Activated CD4-positive, alpha-beta T cell treated with anti-CD3 and anti-CD28 coated beads for 24 hours (primary cell): ENCODE measurements around the gene GRK7.
"Not testable (repeated sequence)": the region's sequence is repeated elsewhere in the genome, so short reads cannot be mapped to it uniquely, and the experiment has no call there.

Experiments used
- DNase-seq, 2 donors: peaks; one replicate each; pipeline ENCODE4 v3.0.0-alpha.2; 2020; ENCODE audit warnings: low read depth in 2 of 2

Gene GRK7

GRCh38 chr3:141795741-141796080 is 32.5 kb downstream of the GRK7 start:
- DNase-seq, result no peak

GRCh38 chr3:141796081-141796888 is 33.1 kb downstream of the GRK7 start:
- peak; percentile 55 to 59 for DNase-seq

- peak in 1 of 2 donors; percentile 11 for DNase-seq
Observed at GRCh38 chr3:141796889-141797781, 33.9 kb downstream of the GRK7 start.

- peak in 1 of 2 donors; percentile 3 for DNase-seq
Observed at GRCh38 chr3:141797819-141798447, 34.7 kb downstream of the GRK7 start.

GRCh38 chr3:141798448-141798845 is 35.2 kb downstream of the GRK7 start:
- DNase-seq, result no peak

GRCh38 chr3:141802316-141803077 is 39.3 kb downstream of the GRK7 start:
- no peak for DNase-seq

- not testable (repeated sequence) for DNase-seq
Observed at GRCh38 chr3:141803538-141803937, 40.3 kb downstream of the GRK7 start.

- no peak for DNase-seq
Observed at GRCh38 chr3:141804447-141804777, 41.2 kb downstream of the GRK7 start.

GRCh38 chr3:141804778-141805639 is 41.8 kb downstream of the GRK7 start:
- DNase-seq, result no peak

GRCh38 chr3:141807277-141808033 is 44.2 kb downstream of the GRK7 start:
- DNase-seq, result no peak

- DNase-seq, result no peak
Observed at GRCh38 chr3:141808586-141808985, 45.4 kb downstream of the GRK7 start.

- DNase-seq, result no peak
Observed at GRCh38 chr3:141810161-141810560, 47.0 kb downstream of the GRK7 start.

- DNase-seq, result no peak
Observed at GRCh38 chr3:141811348-141811747, 48.1 kb downstream of the GRK7 start.

GRCh38 chr3:141812084-141812483 is 48.9 kb downstream of the GRK7 start:
- no peak for DNase-seq

- no peak for DNase-seq
Observed at GRCh38 chr3:141812586-141812985, 49.4 kb downstream of the GRK7 start.
